Keratinocyte (primary cell): ENCODE data around the gene CERT1.

ENCODE experiments used
- EZH2 ChIP-seq: IDR thresholded peaks from one replicate; pipeline ENCODE4 v1.6.1; 2012; ENCODE audit warnings: inconsistent platforms, mild to moderate bottlenecking, low read length, moderate library complexity
- TF ChIP-seq, protein P1 (sequence below), 3 experiments: IDR thresholded peaks in 1 of 3; conservative IDR thresholded peaks in 1 of 3; optimal IDR thresholded peaks in 1 of 3; 2 replicates in 2 of 3; 3 replicates in 1 of 3; pipeline versions ENCODE3 to v1.5.1; 2011; ENCODE audit warnings: low read length in 3 of 3, mild to moderate bottlenecking in 3 of 3, moderate library complexity in 2 of 3, control low read depth in 1 of 3, inconsistent platforms in 1 of 3; ENCODE audit not compliant: insufficient read depth in 2 of 3; ENCODE audit errors: extremely low read depth in 1 of 3

DNA sequence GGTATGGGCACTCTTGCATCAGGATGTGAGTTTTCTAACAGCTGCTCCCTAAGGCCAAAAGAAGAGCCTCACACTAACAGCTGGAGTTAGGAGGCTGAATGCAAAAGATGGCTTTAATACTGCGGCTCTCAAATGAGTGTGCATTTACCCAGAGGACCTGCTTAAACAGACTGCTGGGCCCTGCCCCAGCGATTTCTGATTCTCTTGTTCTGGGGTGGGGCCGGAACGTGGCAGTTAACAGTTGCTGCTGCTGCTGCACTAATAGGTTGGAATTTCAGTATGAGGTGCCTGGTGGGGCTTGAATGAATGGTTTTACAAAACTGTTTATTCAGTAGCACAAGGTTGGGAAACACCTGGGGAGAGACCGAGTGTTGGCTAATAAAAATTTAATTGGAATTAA, 148.3 kb downstream of the CERT1 start:
- no peak for TF ChIP-seq EZH2
- TF ChIP-seq, protein P1, sequence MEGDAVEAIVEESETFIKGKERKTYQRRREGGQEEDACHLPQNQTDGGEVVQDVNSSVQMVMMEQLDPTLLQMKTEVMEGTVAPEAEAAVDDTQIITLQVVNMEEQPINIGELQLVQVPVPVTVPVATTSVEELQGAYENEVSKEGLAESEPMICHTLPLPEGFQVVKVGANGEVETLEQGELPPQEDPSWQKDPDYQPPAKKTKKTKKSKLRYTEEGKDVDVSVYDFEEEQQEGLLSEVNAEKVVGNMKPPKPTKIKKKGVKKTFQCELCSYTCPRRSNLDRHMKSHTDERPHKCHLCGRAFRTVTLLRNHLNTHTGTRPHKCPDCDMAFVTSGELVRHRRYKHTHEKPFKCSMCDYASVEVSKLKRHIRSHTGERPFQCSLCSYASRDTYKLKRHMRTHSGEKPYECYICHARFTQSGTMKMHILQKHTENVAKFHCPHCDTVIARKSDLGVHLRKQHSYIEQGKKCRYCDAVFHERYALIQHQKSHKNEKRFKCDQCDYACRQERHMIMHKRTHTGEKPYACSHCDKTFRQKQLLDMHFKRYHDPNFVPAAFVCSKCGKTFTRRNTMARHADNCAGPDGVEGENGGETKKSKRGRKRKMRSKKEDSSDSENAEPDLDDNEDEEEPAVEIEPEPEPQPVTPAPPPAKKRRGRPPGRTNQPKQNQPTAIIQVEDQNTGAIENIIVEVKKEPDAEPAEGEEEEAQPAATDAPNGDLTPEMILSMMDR (optimal IDR thresholded peaks at IDR 0.05 in 1 of 3, IDR thresholded peaks at IDR 0.05 in 1 of 3, conservative IDR thresholded peaks at IDR 0.05 in 1 of 3; ENCODE audit: extremely low read depth in 1 of 3, insufficient read depth in 2 of 3, low read length in 3 of 3) = no peak
